ENCODE results near the gene QPCTL.
A peak's percentile ranks its signal among the peaks of the same experiment; 100 is the strongest.
"Not testable (repeated sequence)": the region's sequence is repeated elsewhere in the genome, so short reads cannot be mapped to it uniquely, and the experiment has no call there.

Gene QPCTL

GRCh38 chr19:45677351-45678230, 14.9 kb upstream of the QPCTL start:
- DNase-seq = peak; percentile 97 to 99

GRCh38 chr19:45681391-45682015, 11.0 kb upstream of the QPCTL start:
- peak; percentile 50 to 85 for DNase-seq

GRCh38 chr19:45682117-45682516, 10.3 kb upstream of the QPCTL start:
- no peak for DNase-seq

GRCh38 chr19:45682908-45683307, 9.6 kb upstream of the QPCTL start:
- DNase-seq = no peak

GRCh38 chr19:45685045-45685444, 7.4 kb upstream of the QPCTL start:
- DNase-seq = not testable (repeated sequence)

- DNase-seq = no peak
These were observed 4.9 kb upstream of the QPCTL start for GRCh38 chr19:45687599-45687998.

- peak; percentile 94 to 95 for DNase-seq
These were observed 815 bp upstream of the QPCTL start, which contains the start of gene SNRPD2 for GRCh38 chr19:45691516-45692186. Gene SNRPD2 (minus strand): TSS chr19:45691953. CDS start chr19:45691888, 65 bp downstream.

GRCh38 chr19:45693106-45693788, 781 bp downstream of the QPCTL start:
- peak; percentile 15 to 82 for DNase-seq

- DNase-seq = no peak
These were observed 9.2 kb downstream of the QPCTL start for GRCh38 chr19:45701676-45702075.

- no peak for DNase-seq
These were observed 12.6 kb downstream of the QPCTL start for GRCh38 chr19:45705115-45705514.

- DNase-seq = no peak
These were observed 13.4 kb downstream of the QPCTL start for GRCh38 chr19:45705710-45706415.

GRCh38 chr19:45710356-45711130, 18.1 kb downstream of the QPCTL start:
- DNase-seq = no peak

- no peak for DNase-seq
These were observed 19.6 kb downstream of the QPCTL start for GRCh38 chr19:45711851-45712698.

GRCh38 chr19:45712699-45713067, 20.2 kb downstream of the QPCTL start:
- DNase-seq = no peak

GRCh38 chr19:45713141-45713540, 20.7 kb downstream of the QPCTL start:
- no peak for DNase-seq

GRCh38 chr19:45715139-45715538, 22.7 kb downstream of the QPCTL start:
- no peak for DNase-seq

GRCh38 chr19:45716359-45717130, 24.1 kb downstream of the QPCTL start:
- peak; percentile 19 to 39 for DNase-seq

GRCh38 chr19:45717131-45717982, 24.9 kb downstream of the QPCTL start:
- peak; percentile 98 to 99 for DNase-seq
